ENCODE measurements around the gene FAM174C. TPM values are rescaled to one million over a fixed set of nuclear protein-coding genes. Genes with fewer than 3 reads are reported as not detected.

Gene FAM174C
- total and polyA plus RNA-seq, 2 donors from 2014 or later, result 35.3 to 94.7 TPM

DNA sequence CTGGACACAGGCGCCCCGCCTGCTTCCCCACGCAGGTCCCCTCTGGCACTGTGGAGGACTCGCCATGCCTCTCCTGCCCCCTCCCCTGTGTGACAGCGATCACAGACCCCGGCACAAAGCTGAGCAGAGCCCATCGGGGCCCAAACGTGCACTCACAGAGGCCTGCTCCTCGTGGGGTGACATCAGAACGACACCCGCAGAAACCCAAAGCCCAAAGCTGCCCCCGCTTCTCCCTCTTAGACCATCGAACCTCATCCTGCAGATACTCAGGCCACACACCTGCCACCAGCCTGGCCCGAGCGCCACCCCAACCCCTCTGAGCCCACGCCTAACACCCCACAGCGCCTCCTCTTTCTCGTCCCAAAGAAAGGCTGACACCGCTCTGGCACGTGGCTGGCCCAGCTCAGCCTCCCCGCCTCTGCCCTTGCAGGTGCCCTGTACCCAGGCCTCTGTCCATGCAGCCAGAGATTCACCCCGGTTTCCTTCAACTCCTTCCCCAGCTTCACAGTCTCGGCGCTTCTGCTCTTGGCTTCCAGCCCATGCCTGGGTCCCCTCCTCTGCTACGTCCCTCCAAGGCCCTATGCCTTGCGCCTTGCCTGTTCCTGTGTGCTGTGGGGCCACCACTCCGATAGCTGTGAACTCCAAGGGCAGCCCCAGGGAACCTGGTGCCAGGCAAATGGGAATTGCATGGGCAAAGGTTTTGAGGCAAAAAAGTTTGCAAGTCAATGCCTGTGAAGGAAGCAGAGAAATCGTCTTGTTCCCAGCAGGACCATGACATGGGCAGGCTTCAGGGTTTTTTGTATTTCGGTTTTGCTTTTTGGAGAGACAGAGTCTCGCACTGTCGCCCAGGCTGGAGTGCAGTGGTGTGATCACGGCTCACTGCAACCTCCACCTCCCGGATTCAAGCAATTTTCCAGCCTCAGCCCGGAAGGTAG, 36.7 kb upstream of the FAM174C start:
- Histone ChIP-seq H3K36me3 (ENCODE audit: control insufficient read depth in 2 of 3, insufficient read depth in 3 of 3, low read length in 3 of 3) (no peaks in the 10 kb centered on the region), H3K4me3 (ENCODE audit: low read length in 3 of 3) (no peak overlapping the region), H3K9ac (ENCODE audit: low read length in 3 of 3) (no peak overlapping the region), H3K27me3 (ENCODE audit: control insufficient read depth, insufficient read depth, low read length) (no peaks in the 10 kb centered on the region), H3K27ac (ENCODE audit: low read depth in 2 of 2, low read length in 2 of 2) (peak overlapping the region; percentile 43 to 51), H3K9me3 (ENCODE audit: control insufficient read depth in 2 of 3, insufficient read depth in 1 of 3, low read length in 3 of 3) (no peaks in the 10 kb centered on the region), H3K4me1 (ENCODE audit: control insufficient read depth in 2 of 3, insufficient read depth in 2 of 3, low read depth in 1 of 3, low read length in 3 of 3) (peaks cover 0 to 18% (median 10%) of the 10 kb centered on the region in 3 donors)
- no peak for FAIRE-seq
- intact Hi-C loops (cut with DNase I), result no loop called here
- TF ChIP-seq, protein P1, sequence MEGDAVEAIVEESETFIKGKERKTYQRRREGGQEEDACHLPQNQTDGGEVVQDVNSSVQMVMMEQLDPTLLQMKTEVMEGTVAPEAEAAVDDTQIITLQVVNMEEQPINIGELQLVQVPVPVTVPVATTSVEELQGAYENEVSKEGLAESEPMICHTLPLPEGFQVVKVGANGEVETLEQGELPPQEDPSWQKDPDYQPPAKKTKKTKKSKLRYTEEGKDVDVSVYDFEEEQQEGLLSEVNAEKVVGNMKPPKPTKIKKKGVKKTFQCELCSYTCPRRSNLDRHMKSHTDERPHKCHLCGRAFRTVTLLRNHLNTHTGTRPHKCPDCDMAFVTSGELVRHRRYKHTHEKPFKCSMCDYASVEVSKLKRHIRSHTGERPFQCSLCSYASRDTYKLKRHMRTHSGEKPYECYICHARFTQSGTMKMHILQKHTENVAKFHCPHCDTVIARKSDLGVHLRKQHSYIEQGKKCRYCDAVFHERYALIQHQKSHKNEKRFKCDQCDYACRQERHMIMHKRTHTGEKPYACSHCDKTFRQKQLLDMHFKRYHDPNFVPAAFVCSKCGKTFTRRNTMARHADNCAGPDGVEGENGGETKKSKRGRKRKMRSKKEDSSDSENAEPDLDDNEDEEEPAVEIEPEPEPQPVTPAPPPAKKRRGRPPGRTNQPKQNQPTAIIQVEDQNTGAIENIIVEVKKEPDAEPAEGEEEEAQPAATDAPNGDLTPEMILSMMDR (IDR thresholded peaks at IDR 0.05; ENCODE audit: borderline replicate concordance, extremely low read depth, insufficient read depth), result no peak
- DNase-seq, result peak in 1 of 5 donors; percentile 64

GRCh38 chr19:1239420-1239795, 35.9 kb upstream of the FAM174C start:
- peak overlapping the region; percentile 92 to 95 for H3K27ac ChIP-seq (ENCODE audit: low read depth in 2 of 2, low read length in 2 of 2)
- H3K4me3 ChIP-seq (ENCODE audit: low read length in 3 of 3), result no peak overlapping the region
- intact Hi-C loops (cut with DNase I), result no loop called here
- no peak for FAIRE-seq
- no peaks in the 10 kb centered on the region for H3K36me3 ChIP-seq (ENCODE audit: control insufficient read depth in 2 of 3, insufficient read depth in 3 of 3, low read length in 3 of 3)
- no peaks in the 10 kb centered on the region for H3K9me3 ChIP-seq (ENCODE audit: control insufficient read depth in 2 of 3, insufficient read depth in 1 of 3, low read length in 3 of 3)
- TF ChIP-seq, protein P1 (IDR thresholded peaks at IDR 0.05; ENCODE audit: borderline replicate concordance, extremely low read depth, insufficient read depth), result no peak
- peaks cover 0 to 26% (median 13%) of the 10 kb centered on the region in 3 donors for H3K4me1 ChIP-seq (ENCODE audit: control insufficient read depth in 2 of 3, insufficient read depth in 2 of 3, low read depth in 1 of 3, low read length in 3 of 3)
- H3K9ac ChIP-seq (ENCODE audit: low read length in 3 of 3), result peak overlapping the region in 1 of 3 donors; percentile 69
- no peaks in the 10 kb centered on the region for H3K27me3 ChIP-seq (ENCODE audit: control insufficient read depth, insufficient read depth, low read length)
- DNase-seq, result no peak

- peaks cover 0 to 28% (median 19%) of the 10 kb centered on the region in 3 donors for H3K4me1 ChIP-seq (ENCODE audit: control insufficient read depth in 2 of 3, insufficient read depth in 2 of 3, low read depth in 1 of 3, low read length in 3 of 3)
- DNase-seq, result peak; percentile 90 to 96 (median 95)
- H3K27me3 ChIP-seq (ENCODE audit: control insufficient read depth, insufficient read depth, low read length), result no peaks in the 10 kb centered on the region
- H3K9ac ChIP-seq (ENCODE audit: low read length in 3 of 3), result peak overlapping the region in 1 of 3 donors; percentile 69
- no peaks in the 10 kb centered on the region for H3K36me3 ChIP-seq (ENCODE audit: control insufficient read depth in 2 of 3, insufficient read depth in 3 of 3, low read length in 3 of 3)
- no peaks in the 10 kb centered on the region for H3K9me3 ChIP-seq (ENCODE audit: control insufficient read depth in 2 of 3, insufficient read depth in 1 of 3, low read length in 3 of 3)
- no peak for FAIRE-seq
- intact Hi-C loops (cut with DNase I), result no loop called here
- H3K27ac ChIP-seq (ENCODE audit: low read depth in 2 of 2, low read length in 2 of 2), result peak overlapping the region; percentile 92 to 95
- H3K4me3 ChIP-seq (ENCODE audit: low read length in 3 of 3), result peak overlapping the region in 1 of 3 donors; percentile 37
- TF ChIP-seq, protein P1 (IDR thresholded peaks at IDR 0.05; ENCODE audit: borderline replicate concordance, extremely low read depth, insufficient read depth), result peak; percentile 74
Measured at GRCh38 chr19:1239796-1240737, 35.3 kb upstream of the FAM174C start.

Measured in kidney (tissue), 14 donors.